ENCODE data around the gene FIBCD1.

GRCh38 chr9:130918101-130918825 is 20.8 kb downstream of the FIBCD1 start:
- no peak for TF ChIP-seq EZH2phosphoT487 (IDR thresholded peaks at IDR 0.05; ENCODE audit: unreplicated experiment)
- no peak for TF ChIP-seq POLR2AphosphoS5 (IDR thresholded peaks at IDR 0.05; ENCODE audit: low read depth)

Data from GM23338 (cell line).